IMR-90 (cell line): ENCODE data around the gene LRRC72. TPM values are rescaled to one million over a fixed set of nuclear protein-coding genes. Genes with fewer than 3 reads are reported as not detected.

Experiments
- ATAC-seq: fragments of 200-7000 bp; cut with Tn5 transposase; 2 replicates; pipeline ENCODE4 v1.9.1; 2020; ENCODE audit warnings: low read depth, mild to moderate bottlenecking, moderate library complexity
- BruUV-seq: library from RNA; stranded (reverse); fragments of 400-500 nt; replicated peaks from 2 replicates; lab custom pipeline; 2021; lab: Mats Ljungman, UMichigan
- CTCF ChIA-PET: fragments of 300-600 bp; formaldehyde crosslinking; extraction: SDS; loops from one replicate; lab custom pipeline; 2021; ENCODE audit warnings: antibody characterized with exemption; lab: Yijun Ruan, JAX
- POLR2A ChIA-PET: fragments of 300-600 bp; sonication (Branson Sonifier 250); formaldehyde crosslinking; loops from one replicate; lab custom pipeline; 2022; ENCODE audit warnings: antibody characterized with exemption; ENCODE audit not compliant: unreplicated experiment; lab: Charles Lee
- DNase-seq: peaks from one replicate; pipeline ENCODE4 v3.0.0; 2013
- H2AFZ ChIP-seq: replicated peaks from 2 replicates; pipeline ENCODE3; 2013; ENCODE audit warnings: low read length, mild to moderate bottlenecking; ENCODE audit not compliant: poor library complexity
- H2AK5ac ChIP-seq: 2 replicates; pipeline ENCODE4 v1.6.1; 2013; ENCODE audit warnings: low read depth, low read length, inconsistent platforms
- H2AK9ac ChIP-seq: replicated peaks from 2 replicates; pipeline ENCODE3; 2013; ENCODE audit warnings: mild to moderate bottlenecking, low read depth, low read length, moderate library complexity; ENCODE audit not compliant: poor library complexity
- H2BK120ac ChIP-seq: 2 replicates; pipeline ENCODE4 v1.6.1; 2013; ENCODE audit warnings: low read depth, low read length, inconsistent platforms
- H2BK15ac ChIP-seq: 3 replicates; pipeline ENCODE4 v1.6.1; 2013; ENCODE audit warnings: low read depth, low read length, inconsistent platforms
- H2BK20ac ChIP-seq: 2 replicates; pipeline ENCODE4 v1.6.1; 2013; ENCODE audit warnings: low read depth, mild to moderate bottlenecking, inconsistent platforms, low read length, moderate library complexity
- H2BK5ac ChIP-seq: 2 replicates; pipeline ENCODE4 v1.6.1; 2013; ENCODE audit warnings: mild to moderate bottlenecking, low read depth, low read length, inconsistent platforms; ENCODE audit not compliant: poor library complexity, severe bottlenecking
- H3K14ac ChIP-seq: replicated peaks from 2 replicates; pipeline ENCODE4 v1.6.1; 2013; ENCODE audit warnings: low read depth, low read length, inconsistent platforms
- H3K18ac ChIP-seq: 2 replicates; pipeline ENCODE4 v1.6.1; 2013; ENCODE audit warnings: low read depth, low read length, control low read depth
- H3K23ac ChIP-seq: 2 replicates; pipeline ENCODE4 v1.6.1; 2013; ENCODE audit warnings: low read depth, low read length, inconsistent platforms
- H3K27ac ChIP-seq: 2 replicates; pipeline ENCODE4 v1.5.1; 2013; ENCODE audit warnings: mild to moderate bottlenecking, control low read depth, low read length; ENCODE audit not compliant: insufficient read depth
- H3K27me3 ChIP-seq: 2 replicates; pipeline ENCODE4 v1.6.1; 2013; ENCODE audit warnings: low read length; ENCODE audit not compliant: control insufficient read depth, insufficient read depth
- H3K36me3 ChIP-seq: 2 replicates; pipeline ENCODE4 v1.6.1; 2013; ENCODE audit warnings: low read length, mixed read lengths; ENCODE audit not compliant: control insufficient read depth, insufficient read depth
- H3K4ac ChIP-seq: 2 replicates; pipeline ENCODE4 v1.6.1; 2013; ENCODE audit warnings: low read depth, low read length, inconsistent platforms
- H3K4me1 ChIP-seq: 2 replicates; pipeline ENCODE4 v1.6.1; 2013; ENCODE audit warnings: low read length, mixed read lengths; ENCODE audit not compliant: control insufficient read depth, insufficient read depth
- H3K4me2 ChIP-seq: 2 replicates; pipeline ENCODE4 v1.6.1; 2013; ENCODE audit warnings: low read depth, mild to moderate bottlenecking, control low read depth, low read length, moderate library complexity
- H3K4me3 ChIP-seq: 2 replicates; pipeline ENCODE4 v1.5.1; 2013; ENCODE audit warnings: low read depth, mild to moderate bottlenecking, control low read depth, low read length, moderate library complexity; ENCODE audit not compliant: insufficient read depth
- H3K56ac ChIP-seq: 2 replicates; pipeline ENCODE4 v1.6.1; 2013; ENCODE audit warnings: low read length, inconsistent platforms; ENCODE audit not compliant: insufficient read depth; ENCODE audit errors: extremely low read depth
- H3K79me1 ChIP-seq, 2 experiments: 2 replicates each; pipeline ENCODE4 v1.6.1; 2013; ENCODE audit warnings: low read length in 2 of 2, inconsistent platforms in 1 of 2, low read depth in 1 of 2
- H3K9ac ChIP-seq: 2 replicates; pipeline ENCODE4 v1.6.1; 2013; ENCODE audit warnings: low read depth, low read length, control low read depth
- H3K9me1 ChIP-seq: 2 replicates; pipeline ENCODE4 v1.6.1; 2013; ENCODE audit warnings: low read length, inconsistent platforms; ENCODE audit not compliant: insufficient read depth
- H3K9me3 ChIP-seq: 2 replicates; pipeline ENCODE4 v1.6.1; 2013; ENCODE audit warnings: low read length; ENCODE audit not compliant: control insufficient read depth, insufficient read depth
- H4K20me1 ChIP-seq: 2 replicates; pipeline ENCODE4 v1.6.1; 2013; ENCODE audit warnings: low read length, inconsistent platforms; ENCODE audit not compliant: insufficient read depth
- H4K5ac ChIP-seq: 2 replicates; pipeline ENCODE4 v1.6.1; 2013; ENCODE audit warnings: mild to moderate bottlenecking, low read depth, low read length, control low read depth
- H4K8ac ChIP-seq, 2 experiments: 2 replicates each; pipeline ENCODE4 v1.6.1; 2013; ENCODE audit warnings: low read depth in 2 of 2, low read length in 2 of 2, control low read depth in 1 of 2, inconsistent platforms in 1 of 2
- H4K91ac ChIP-seq: 2 replicates; pipeline ENCODE4 v1.6.1; 2013; ENCODE audit warnings: low read depth, low read length, inconsistent platforms; ENCODE audit not compliant: insufficient read depth
- BHLHE40 ChIP-seq: fragments of 150-350 bp; IDR thresholded peaks from 2 replicates; pipeline ENCODE4 v1.6.1; 2016; ENCODE audit warnings: mild to moderate bottlenecking, low read depth, low read length
- CEBPB ChIP-seq: IDR thresholded peaks from 2 replicates; pipeline ENCODE4 v1.6.1; 2012; ENCODE audit warnings: low read depth, low read length, improper control_type of control experiment
- WGBS, 2 experiments: methylation state at CpG; one replicate each; pipeline versions ENCODE4 v1.1.5 to v1.1.7; 2013; ENCODE audit warnings: missing lambda C conversion rate in 2 of 2; ENCODE audit not compliant: insufficient read length in 1 of 2; ENCODE audit errors: extremely low coverage in 2 of 2; 5-methylcytosine and 5-hydroxymethylcytosine counted together
- dilution Hi-C: fragments of 300-500 bp; cut with HindIII; formaldehyde crosslinking; loops from one replicate; pipeline ENCODE4 v1.14.3; 2018; ENCODE audit warnings: low sequenced_read_pairs; ENCODE audit not compliant: unreplicated experiment
- in situ Hi-C: fragments of 300-500 bp; cut with MboI; formaldehyde crosslinking; loops from 3 replicates; pipeline ENCODE4 v1.14.3; 2019; ENCODE audit warnings: low sequenced_read_pairs, inconsistent platforms, mixed read lengths
- intact Hi-C: fragments of 100-400 bp; cut with micrococcal nuclease; formaldehyde crosslinking; loops from 2 replicates; pipeline ENCODE4 v1.10.0; 2022
- polyA plus RNA-seq, 3 experiments: library from polyadenylated mRNA; depleted of rRNA; stranded (reverse); fragments of >200 nt; gene quantifications; 2 replicates each; pipeline ENCODE4 v1.2.3, GENCODE V29; 2012; ENCODE audit warnings: low replicate concordance in 1 of 3
- total RNA-seq: library from RNA; depleted of rRNA; stranded (reverse); fragments of >200 nt; gene quantifications from 2 replicates; pipeline ENCODE4 v1.2.3, GENCODE V29; 2012

LRRC72 gene
- total and polyA plus RNA-seq, 2 of the 4 experiments (the other 2 are of a cell fraction) = not detected

GRCh38 chr7:16529697-16530096 is 3.1 kb downstream of the LRRC72 start:
- Histone ChIP-seq H3K9me3 (no peaks in the 10 kb centered on the region), H4K8ac (no peak overlapping the region), H2BK15ac (no peak overlapping the region), H2AK9ac (no peak overlapping the region), H3K27me3 (no peaks in the 10 kb centered on the region), H3K14ac (no peak overlapping the region), H3K4me1 (no peaks in the 10 kb centered on the region), H2BK20ac (no peak overlapping the region), H3K9ac (no peak overlapping the region), H4K20me1 (no peaks in the 10 kb centered on the region), H3K56ac (no peak overlapping the region), H3K4me3 (no peak overlapping the region), H3K23ac (no peak overlapping the region), H2AFZ (no peak overlapping the region), H3K18ac (no peak overlapping the region), H2BK5ac (no peak overlapping the region), H3K9me1 (no peaks in the 10 kb centered on the region), H4K91ac (no peak overlapping the region), H3K79me1 (no peaks in the 10 kb centered on the region), H4K5ac (no peak overlapping the region), H2BK120ac (no peak overlapping the region), H2AK5ac (no peak overlapping the region), H3K27ac (no peak overlapping the region), H3K4me2 (no peak overlapping the region), H3K36me3 (no peaks in the 10 kb centered on the region), H3K4ac (no peak overlapping the region)
- WGBS, 2 experiments = no CpG with 5 or more reads among the region's 1 CpG
- ChIA-PET CTCF (no interaction called here), POLR2A (no interaction called here)
- in situ Hi-C loops = no loop called here
- no peak for DNase-seq
- no peak for ATAC-seq
- no TSS peak for BruUV-seq
- dilution Hi-C loops = no loop called here
- TF ChIP-seq CEBPB (0 out of 2 replicates have a peak, but pooled peaks have one; percentile 26), BHLHE40 (no peak)
- intact Hi-C loops = no loop called here
